GM12878 (cell line): ENCODE measurements around the gene CACNA1B. TPM values are rescaled to one million over a fixed set of nuclear protein-coding genes. Genes with fewer than 3 reads are reported as not detected.

Experiments used
- ATAC-seq: fragments of 200-7000 bp; cut with Tn5 transposase; 3 replicates; pipeline ENCODE4 v1.9.1; 2020; ENCODE audit warnings: mild to moderate bottlenecking, moderate library complexity
- BruUV-seq: library from RNA; stranded (reverse); fragments of 400-500 nt; replicated peaks from 2 replicates; lab custom pipeline; 2021; lab: Mats Ljungman, UMichigan
- CTCF ChIA-PET: fragments of 300-600 bp; sonication (Branson Sonifier 250); formaldehyde crosslinking; extraction: SDS; loops from one replicate; lab custom pipeline; 2021; ENCODE audit warnings: inconsistent platforms; lab: Yijun Ruan, JAX
- POLR2A ChIA-PET: fragments of 350-600 bp; formaldehyde crosslinking; extraction: SDS; loops from one replicate; lab custom pipeline; 2021; ENCODE audit warnings: inconsistent platforms; lab: Charles Lee
- RAD21 ChIA-PET: fragments of 300-600 bp; sonication (Branson Sonifier 250); formaldehyde crosslinking; loops from one replicate; lab custom pipeline; 2023; ENCODE audit warnings: antibody characterized with exemption; ENCODE audit not compliant: unreplicated experiment; lab: Charles Lee
- SMC1A ChIA-PET: fragments of 300-600 bp; sonication (Branson Sonifier 250); formaldehyde crosslinking; loops from one replicate; lab custom pipeline; 2023; ENCODE audit not compliant: unreplicated experiment, uncharacterized antibody; lab: Charles Lee
- DNase-seq: peaks from one replicate; pipeline ENCODE4 v3.0.0-alpha.2; 2011; ENCODE audit warnings: low read depth, low spot score
- FAIRE-seq: peaks from 3 replicates; lab custom pipeline; 2011; peaks lifted over from hg19 to GRCh38; lab: Jason Lieb, UNC
- H2AFZ ChIP-seq: 2 replicates; pipeline ENCODE4 v1.6.0; 2011; ENCODE audit warnings: low read depth, low read length, control low read depth; ENCODE audit not compliant: control insufficient read depth
- H3K27ac ChIP-seq: 2 replicates; pipeline ENCODE4 v1.5.1; 2011; ENCODE audit warnings: control low read depth; ENCODE audit not compliant: control insufficient read depth, insufficient read depth
- H3K27me3 ChIP-seq, 2 experiments: replicated peaks in 1 of 2; 2 replicates each; pipeline versions ENCODE4 v1.6.0 to v1.6.1; 2011; ENCODE audit warnings: low read length in 1 of 2; ENCODE audit not compliant: control insufficient read depth in 2 of 2, insufficient read depth in 2 of 2
- H3K36me3 ChIP-seq, 2 experiments: 2 replicates each; pipeline ENCODE4 v1.5.1; 2011; ENCODE audit warnings: low read length in 1 of 2; ENCODE audit not compliant: control insufficient read depth in 2 of 2, insufficient read depth in 2 of 2
- H3K4me1 ChIP-seq: 2 replicates; pipeline ENCODE4 v1.6.1; 2011; ENCODE audit warnings: mild to moderate bottlenecking, low read length, moderate library complexity, mixed read lengths; ENCODE audit not compliant: control insufficient read depth, insufficient read depth
- H3K4me2 ChIP-seq: 2 replicates; pipeline ENCODE4 v1.6.0; 2011; ENCODE audit warnings: control low read depth; ENCODE audit not compliant: control insufficient read depth, insufficient read depth
- H3K4me3 ChIP-seq: fragments of 200-600 bp; sonication (generic); 2 replicates; pipeline ENCODE4 v1.5.1; 2016
- H3K79me2 ChIP-seq: 2 replicates; pipeline ENCODE4 v1.6.0; 2011; ENCODE audit warnings: low read length; ENCODE audit not compliant: control insufficient read depth, insufficient read depth
- H3K9ac ChIP-seq: 2 replicates; pipeline ENCODE4 v1.8.0; 2011; ENCODE audit warnings: low read length, control low read depth, mixed read lengths; ENCODE audit not compliant: control insufficient read depth, insufficient read depth
- H3K9me3 ChIP-seq: replicated peaks from 3 replicates; pipeline ENCODE4 v1.5.1; 2011; ENCODE audit warnings: mild to moderate bottlenecking, low read length; ENCODE audit not compliant: control insufficient read depth, insufficient read depth
- H4K20me1 ChIP-seq: 2 replicates; pipeline ENCODE4 v1.6.0; 2011; ENCODE audit not compliant: control insufficient read depth, insufficient read depth
- CUX1 ChIP-seq: IDR thresholded peaks from 2 replicates; pipeline ENCODE4 v1.6.1; 2012; ENCODE audit warnings: improper control_type of control experiment, low read depth, low read length; ENCODE audit not compliant: insufficient replicate concordance
- EZH2 ChIP-seq: IDR thresholded peaks from 2 replicates; pipeline ENCODE4 v1.6.1; 2012; ENCODE audit warnings: low read depth, mild to moderate bottlenecking, control low read depth, inconsistent platforms, low read length, borderline replicate concordance; ENCODE audit not compliant: control insufficient read depth
- GATAD2B ChIP-seq: fragments of 450-650 bp; conservative IDR thresholded peaks from 2 replicates; pipeline ENCODE4 v1.6.1; 2017; ENCODE audit warnings: low read depth, mild to moderate bottlenecking, moderate library complexity
- MYB ChIP-seq: fragments of 150-350 bp; IDR thresholded peaks from 2 replicates; pipeline ENCODE4 v1.6.1; 2014; ENCODE audit warnings: mild to moderate bottlenecking, low read depth, low read length, borderline replicate concordance
- RELB ChIP-seq: fragments of 450-650 bp; IDR thresholded peaks from 2 replicates; pipeline ENCODE4 v1.6.1; 2017; ENCODE audit warnings: low read depth, mild to moderate bottlenecking, moderate library complexity
- SIN3A ChIP-seq: IDR thresholded peaks from 2 replicates; pipeline ENCODE4 v1.6.1; 2012; ENCODE audit warnings: low read depth, low read length, improper control_type of control experiment
- TAF1 ChIP-seq: IDR thresholded peaks from 2 replicates; pipeline ENCODE4 v1.6.1; 2011; ENCODE audit warnings: mild to moderate bottlenecking, low read depth, low read length, borderline replicate concordance
- whole genome bisulfite sequencing: methylation state at CpG from one replicate; pipeline ENCODE4 v1.1.6; 2016; ENCODE audit warnings: low lambda C conversion rate; ENCODE audit not compliant: insufficient replicate concordance, insufficient coverage; ENCODE audit errors: missing lambda C conversion rate; 5-methylcytosine and 5-hydroxymethylcytosine counted together
- in situ Hi-C: fragments of 300-500 bp; cut with MboI; formaldehyde crosslinking; loops from 9 replicates; pipeline ENCODE4 v1.14.3; 2018; ENCODE audit warnings: mixed read lengths
- intact Hi-C: fragments of 100-400 bp; cut with micrococcal nuclease; formaldehyde crosslinking; loops from one replicate; pipeline ENCODE4 v1.14.2; 2022; ENCODE audit not compliant: unreplicated experiment
- polyA plus RNA-seq, 11 experiments: library from polyadenylated mRNA; depleted of rRNA in 4 of 11; unstranded in 6 of 11; stranded (reverse) in 5 of 11; fragments of >200 nt; fragmentation: Nextera tagmentation in 4 of 11; fragmentation: Illumina TruSeq in 1 of 11; extraction: Ambion mirVana in 4 of 11; extraction: Trizol in 1 of 11; gene quantifications; 1 replicate in 1 of 11; 2 replicates in 10 of 11; pipeline versions ENCODE4 v1.2.1 to v1.2.3, GENCODE V29; 2011 to 2016; ENCODE audit warnings: inconsistent platforms in 2 of 11, missing spikeins in 2 of 11, low read depth in 1 of 11
- total RNA-seq, 4 experiments: library from RNA; depleted of rRNA in 3 of 4; stranded (reverse); fragments of >200 nt in 3 of 4; fragmentation: Illumina TruSeq in 1 of 4; extraction: Trizol in 1 of 4; gene quantifications; 2 replicates each; pipeline versions ENCODE4 v1.2.1 to v1.2.3, GENCODE V29; 2013 to 2021

The CACNA1B gene
- total and polyA plus RNA-seq, 10 of the 15 experiments (the other 5 are each of a cell fraction or from before 2014, with no cell fraction given) = 0.01 to 0.03 (median 0.01) TPM; not detected in 7

GRCh38 chr9:138117101-138117750 lies 239.6 kb downstream of the CACNA1B start:
- H3K27me3 ChIP-seq = no peaks in the 10 kb centered on the region
- FAIRE-seq (no peak), ATAC-seq (no peak), DNase-seq (no peak)
- RAD21 ChIA-PET = no interaction called here
- in situ Hi-C loops (loop anchor here (10.0 kb wide), 1 partner anchor 442 kb away; no protein-coding TSS in a partner anchor), intact Hi-C loops (no loop called here)
- TF ChIP-seq SIN3A (no peak), MYB (no peak), TAF1 (no peak), RELB (no peak), EZH2 (no peak), CUX1 (no peak), GATAD2B (no peak)
- no peak overlapping the region for H3K4me2 ChIP-seq
- no peak overlapping the region for H3K9ac ChIP-seq
- H4K20me1 ChIP-seq = no peaks in the 10 kb centered on the region
- H3K36me3 ChIP-seq = no peaks in the 10 kb centered on the region
- no peaks in the 10 kb centered on the region for H3K4me1 ChIP-seq
- POLR2A ChIA-PET = no interaction called here
- H2AFZ ChIP-seq = no peak overlapping the region
- 30% methylated on average over 14 of the region's 14 CpGs for WGBS
- SMC1A ChIA-PET = no interaction called here
- CTCF ChIA-PET = no interaction called here
- no TSS peak for BruUV-seq
- no peak overlapping the region for H3K4me3 ChIP-seq
- no peaks in the 10 kb centered on the region for H3K9me3 ChIP-seq
- H3K79me2 ChIP-seq = no peaks in the 10 kb centered on the region
- no peak overlapping the region for H3K27ac ChIP-seq
